ENCODE measurements around the gene TRAF1. TPM values are rescaled to one million over a fixed set of nuclear protein-coding genes. Genes with fewer than 3 reads are reported as not detected.

TRAF1 gene
- total and polyA plus RNA-seq, 2 of the 13 experiments (the other 11 are each of a cell fraction or from before 2014, with no cell fraction given) = 0.44 to 1.0 TPM

- TF ChIP-seq, protein P1, sequence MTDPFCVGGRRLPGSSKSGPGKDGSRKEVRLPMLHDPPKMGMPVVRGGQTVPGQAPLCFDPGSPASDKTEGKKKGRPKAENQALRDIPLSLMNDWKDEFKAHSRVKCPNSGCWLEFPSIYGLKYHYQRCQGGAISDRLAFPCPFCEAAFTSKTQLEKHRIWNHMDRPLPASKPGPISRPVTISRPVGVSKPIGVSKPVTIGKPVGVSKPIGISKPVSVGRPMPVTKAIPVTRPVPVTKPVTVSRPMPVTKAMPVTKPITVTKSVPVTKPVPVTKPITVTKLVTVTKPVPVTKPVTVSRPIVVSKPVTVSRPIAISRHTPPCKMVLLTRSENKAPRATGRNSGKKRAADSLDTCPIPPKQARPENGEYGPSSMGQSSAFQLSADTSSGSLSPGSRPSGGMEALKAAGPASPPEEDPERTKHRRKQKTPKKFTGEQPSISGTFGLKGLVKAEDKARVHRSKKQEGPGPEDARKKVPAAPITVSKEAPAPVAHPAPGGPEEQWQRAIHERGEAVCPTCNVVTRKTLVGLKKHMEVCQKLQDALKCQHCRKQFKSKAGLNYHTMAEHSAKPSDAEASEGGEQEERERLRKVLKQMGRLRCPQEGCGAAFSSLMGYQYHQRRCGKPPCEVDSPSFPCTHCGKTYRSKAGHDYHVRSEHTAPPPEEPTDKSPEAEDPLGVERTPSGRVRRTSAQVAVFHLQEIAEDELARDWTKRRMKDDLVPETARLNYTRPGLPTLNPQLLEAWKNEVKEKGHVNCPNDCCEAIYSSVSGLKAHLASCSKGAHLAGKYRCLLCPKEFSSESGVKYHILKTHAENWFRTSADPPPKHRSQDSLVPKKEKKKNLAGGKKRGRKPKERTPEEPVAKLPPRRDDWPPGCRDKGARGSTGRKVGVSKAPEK (CRISPR knock-in tag; IDR thresholded peaks at IDR 0.05; ENCODE audit: borderline replicate concordance) = no peak
- TF ChIP-seq MXD4 (CRISPR knock-in tag; IDR thresholded peaks at IDR 0.05) (0 out of 2 replicates have a peak, but pooled peaks have one; percentile 56), ZNF160 (CRISPR knock-in tag; IDR thresholded peaks at IDR 0.05) (0 out of 2 replicates have a peak, but pooled peaks have one; percentile 20), ARID5B (CRISPR knock-in tag; IDR thresholded peaks at IDR 0.05) (no peak), ZNF883 (CRISPR knock-in tag; IDR thresholded peaks at IDR 0.05; ENCODE audit: not compliant biosample characterization) (no peak), TCF7L2 (IDR thresholded peaks at IDR 0.05; ENCODE audit: low read depth, low read length) (no peak), PCBP2 (optimal IDR thresholded peaks at IDR 0.05; ENCODE audit: low read depth, low read length, poor library complexity, severe bottlenecking) (no peak), ZNF451 (CRISPR knock-in tag; IDR thresholded peaks at IDR 0.05) (peak; percentile 74; the same call in 1 of the 2 replicates), ZNF543 (CRISPR knock-in tag; IDR thresholded peaks at IDR 0.05) (peak; percentile 77), TCF7 (IDR thresholded peaks at IDR 0.05; ENCODE audit: low read depth) (no peak), MED13 (CRISPR knock-in tag; IDR thresholded peaks at IDR 0.05) (no peak), CEBPZ (IDR thresholded peaks at IDR 0.05; ENCODE audit: low read length) (no peak), ZNF180 (CRISPR knock-in tag; IDR thresholded peaks at IDR 0.05; ENCODE audit: borderline replicate concordance, low read depth) (no peak), CHCHD3 (CRISPR knock-in tag; IDR thresholded peaks at IDR 0.05) (no peak), NFRKB (IDR thresholded peaks at IDR 0.05) (no peak), IKZF1 (IDR thresholded peaks at IDR 0.05) (no peak), PAWR (CRISPR knock-in tag; IDR thresholded peaks at IDR 0.05; ENCODE audit: borderline replicate concordance) (no peak), ZFP41 (CRISPR knock-in tag; IDR thresholded peaks at IDR 0.05; ENCODE audit: borderline replicate concordance) (no peak), RBFOX2 (IDR thresholded peaks at IDR 0.05; ENCODE audit: low read depth, low read length) (peak; percentile 82), SRF (IDR thresholded peaks at IDR 0.05; ENCODE audit: low read depth, low read length) (no peak), KDM5B (CRISPR knock-in tag; IDR thresholded peaks at IDR 0.05; ENCODE audit: borderline replicate concordance) (0 out of 2 replicates have a peak, but pooled peaks have one; percentile 15)
These were observed 2.1 kb upstream of the TRAF1 start (continued) for GRCh38 chr9:120928483-120929228.

Measured in HepG2 (cell line).